K562 (cell line): Measurements from ENCODE around the gene NUP153. TPM values are rescaled to one million over a fixed set of nuclear protein-coding genes. Genes with fewer than 3 reads are reported as not detected.
A peak's percentile ranks its signal among the peaks of the same experiment; 100 is the strongest.

Source experiments
- AFF1 ChIP-seq, 2 experiments: fragments of 450-650 bp; IDR thresholded peaks; 2 replicates each; pipeline ENCODE4 v1.6.1; 2018; ENCODE audit warnings: mild to moderate bottlenecking in 2 of 2, low read depth in 1 of 2; ENCODE audit not compliant: partially characterized antibody in 2 of 2
- ATF2 ChIP-seq: sonication (generic); formaldehyde crosslinking; IDR thresholded peaks from 2 replicates; pipeline ENCODE4 v1.8.1; 2022; ENCODE audit warnings: missing genetic modification reagents
- CHCHD3 ChIP-seq: fragments of 250-450 bp; sonication (Bioruptor Pico); IDR thresholded peaks from 2 replicates; pipeline ENCODE4 v2.1.2; 2022; ENCODE audit warnings: mild to moderate bottlenecking
- EP400 ChIP-seq: fragments of 450-650 bp; IDR thresholded peaks from 2 replicates; pipeline ENCODE4 v1.6.1; 2017; ENCODE audit warnings: antibody characterized with exemption, mild to moderate bottlenecking, moderate library complexity
- GMEB1 ChIP-seq: fragments of 250-450 bp; sonication (Bioruptor Pico); IDR thresholded peaks from 2 replicates; pipeline ENCODE4 v1.4.0; 2020; ENCODE audit warnings: mild to moderate bottlenecking
- HMGXB4 ChIP-seq: sonication (generic); formaldehyde crosslinking; IDR thresholded peaks from 2 replicates; pipeline ENCODE4 v1.8.1; 2023; ENCODE audit warnings: mild to moderate bottlenecking, missing genetic modification reagents
- HNRNPH1 ChIP-seq: fragments of 200-400 bp; formaldehyde crosslinking; optimal IDR thresholded peaks from 2 replicates; pipeline ENCODE3; 2017; ENCODE audit warnings: low read depth, mild to moderate bottlenecking, low read length, moderate library complexity
- KLF13 ChIP-seq: fragments of 450-650 bp; IDR thresholded peaks from 2 replicates; pipeline ENCODE4 v1.6.1; 2016; ENCODE audit warnings: missing genetic modification characterization, low read depth, mild to moderate bottlenecking, missing compliant biosample characterization, moderate library complexity, borderline replicate concordance
- MAX ChIP-seq: sonication (generic); formaldehyde crosslinking; IDR thresholded peaks from 2 replicates; pipeline ENCODE4 v1.9.0; 2022; ENCODE audit warnings: mild to moderate bottlenecking, missing genetic modification reagents
- SRSF3 ChIP-seq: fragments of 200-400 bp; formaldehyde crosslinking; IDR thresholded peaks from 2 replicates; pipeline ENCODE4 v1.6.1; 2016; ENCODE audit warnings: mild to moderate bottlenecking, low read length, moderate library complexity; ENCODE audit not compliant: insufficient read depth
- VEZF1 ChIP-seq: fragments of 200-800 bp; sonication (Bioruptor generic); IDR thresholded peaks from 2 replicates; pipeline ENCODE4 v1.6.1; 2017; ENCODE audit warnings: missing genetic modification characterization, missing compliant biosample characterization
- ZNF184 ChIP-seq: sonication (generic); formaldehyde crosslinking; IDR thresholded peaks from 2 replicates; pipeline ENCODE4 v1.5.0; 2020; ENCODE audit warnings: missing genetic modification reagents
- ZNF395 ChIP-seq: fragments of 200-800 bp; sonication (Bioruptor generic); IDR thresholded peaks from 2 replicates; pipeline ENCODE4 v1.6.1; 2017; ENCODE audit warnings: missing genetic modification characterization, missing compliant biosample characterization
- polyA plus RNA-seq, 8 experiments: library from polyadenylated mRNA; depleted of rRNA in 4 of 8; stranded (reverse) in 5 of 8; unstranded in 3 of 8; fragments of >200 nt; fragmentation: Nextera tagmentation in 2 of 8; fragmentation: Illumina TruSeq in 1 of 8; extraction: Ambion mirVana in 2 of 8; extraction: Trizol in 1 of 8; gene quantifications; 2 replicates each; pipeline versions ENCODE4 v1.2.1 to v1.2.3, GENCODE V29; 2011 to 2014; ENCODE audit warnings: inconsistent platforms in 1 of 8, missing spikeins in 1 of 8
- total RNA-seq, 7 experiments: library from RNA; depleted of rRNA in 6 of 7; stranded (reverse); fragments of >200 nt in 6 of 7; fragmentation: Illumina TruSeq in 2 of 7; extraction: Trizol in 2 of 7; gene quantifications; 2 replicates each; pipeline versions ENCODE4 v1.2.1 to v1.2.3, GENCODE V29; 2011 to 2021; ENCODE audit warnings: low replicate concordance in 1 of 7

NUP153 gene
- total and polyA plus RNA-seq, 9 of the 15 experiments (the other 6 are each of a cell fraction or from before 2014, with no cell fraction given): 21.9 to 110 (median 84.8) TPM

GRCh38 chr6:17705778-17706579 lies 746 bp downstream of the NUP153 start (continued):
- TF ChIP-seq ATF2 (CRISPR knock-in tag): peak; percentile 25; the same call in 1 of the 2 replicates
- peak; percentile 87 for TF ChIP-seq VEZF1
- TF ChIP-seq AFF1 (IDR thresholded peaks at IDR 0.05; ENCODE audit: low read depth in 1 of 2, partially characterized antibody in 2 of 2): peak; percentile 15 to 69
- TF ChIP-seq MAX (CRISPR knock-in tag): peak; percentile 94
- no peak for TF ChIP-seq HNRNPH1
- TF ChIP-seq ZNF395 (CRISPR knock-in tag): peak; percentile 79
- no peak for TF ChIP-seq CHCHD3 (CRISPR knock-in tag)
- peak; percentile 86 for TF ChIP-seq KLF13 (tag)
- TF ChIP-seq ZNF184: no peak
- TF ChIP-seq HMGXB4 (CRISPR knock-in tag): peak; percentile 90
- peak; percentile 72 for TF ChIP-seq SRSF3
- TF ChIP-seq GMEB1 (CRISPR knock-in tag): no peak
- TF ChIP-seq EP400: peak; percentile 95
